ENCODE data around the gene DLL1.

DNA sequence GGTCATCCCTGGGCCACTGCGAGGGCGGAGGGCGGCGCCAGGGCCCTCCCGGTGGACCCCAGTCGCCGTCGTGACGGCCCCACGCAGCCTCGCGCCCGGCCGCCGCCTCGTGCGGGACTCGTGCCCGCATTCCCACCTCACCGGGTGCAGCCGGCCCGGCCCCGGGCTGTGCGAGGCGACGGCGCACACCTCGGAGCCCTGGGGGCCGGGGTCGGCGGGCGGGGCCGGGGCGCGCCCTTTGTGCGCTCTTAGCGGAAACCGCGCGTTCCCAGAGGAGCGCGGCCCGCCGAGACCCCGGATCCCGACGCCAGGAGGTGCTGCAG lies 5.5 kb upstream of the DLL1 start:
- TF ChIP-seq, protein P1, sequence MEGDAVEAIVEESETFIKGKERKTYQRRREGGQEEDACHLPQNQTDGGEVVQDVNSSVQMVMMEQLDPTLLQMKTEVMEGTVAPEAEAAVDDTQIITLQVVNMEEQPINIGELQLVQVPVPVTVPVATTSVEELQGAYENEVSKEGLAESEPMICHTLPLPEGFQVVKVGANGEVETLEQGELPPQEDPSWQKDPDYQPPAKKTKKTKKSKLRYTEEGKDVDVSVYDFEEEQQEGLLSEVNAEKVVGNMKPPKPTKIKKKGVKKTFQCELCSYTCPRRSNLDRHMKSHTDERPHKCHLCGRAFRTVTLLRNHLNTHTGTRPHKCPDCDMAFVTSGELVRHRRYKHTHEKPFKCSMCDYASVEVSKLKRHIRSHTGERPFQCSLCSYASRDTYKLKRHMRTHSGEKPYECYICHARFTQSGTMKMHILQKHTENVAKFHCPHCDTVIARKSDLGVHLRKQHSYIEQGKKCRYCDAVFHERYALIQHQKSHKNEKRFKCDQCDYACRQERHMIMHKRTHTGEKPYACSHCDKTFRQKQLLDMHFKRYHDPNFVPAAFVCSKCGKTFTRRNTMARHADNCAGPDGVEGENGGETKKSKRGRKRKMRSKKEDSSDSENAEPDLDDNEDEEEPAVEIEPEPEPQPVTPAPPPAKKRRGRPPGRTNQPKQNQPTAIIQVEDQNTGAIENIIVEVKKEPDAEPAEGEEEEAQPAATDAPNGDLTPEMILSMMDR (conservative IDR thresholded peaks at IDR 0.05; ENCODE audit: low read depth, low read length) = no peak
- no peak for TF ChIP-seq EZH2 (IDR thresholded peaks at IDR 0.05; ENCODE audit: low read length, unreplicated experiment)
